Posterior cingulate gyrus (tissue), 11 donors: ENCODE measurements around the gene NPM3.

Source experiments
- DNase-seq, 10 donors: peaks; one replicate each; pipeline versions ENCODE4 v3.0.0 to v3.0.0-alpha.2; 2020 to 2021; ENCODE audit warnings: mixed read lengths in 3 of 10
- intact Hi-C: fragments of 100-400 bp; cut with DNase I; formaldehyde crosslinking; loops from one replicate; pipeline ENCODE4 v1.15.1; 2023

The NPM3 gene

GRCh38 chr10:101782811-101783735, at the start of gene NPM3:
NPM3 (minus strand) TSS chr10:101783446; CDS start chr10:101783390, 56 bp downstream.
- intact Hi-C loops: loop anchor here (10.0 kb wide), 1 partner anchor 568 kb away; no protein-coding TSS in a partner anchor
- DNase-seq: peak; percentile 67 to 98 (median 87)

GRCh38 chr10:101832325-101832771, 49.1 kb upstream of the NPM3 start:
- peak in 1 of 10 donors; percentile 12 for DNase-seq
- intact Hi-C loops: no loop called here

- DNase-seq: peak in 1 of 10 donors; percentile 18
- intact Hi-C loops: no loop called here
Observed at GRCh38 chr10:101831169-101831811, 48.0 kb upstream of the NPM3 start.

- intact Hi-C loops: no loop called here
- DNase-seq: peak; percentile 46 to 95 (median 65)
Observed at GRCh38 chr10:101830322-101831168, 47.3 kb upstream of the NPM3 start.

- intact Hi-C loops: no loop called here
- peak in 2 of 10 donors; percentile 35 to 77 for DNase-seq
Observed at GRCh38 chr10:101829561-101830315, 46.5 kb upstream of the NPM3 start.

- DNase-seq: peak in 2 of 10 donors; percentile 63 to 73
- intact Hi-C loops: no loop called here
Observed at GRCh38 chr10:101828766-101829551, 45.7 kb upstream of the NPM3 start.

GRCh38 chr10:101827919-101828600, 44.8 kb upstream of the NPM3 start:
- intact Hi-C loops: no loop called here
- DNase-seq: peak in 1 of 10 donors; percentile 32

- intact Hi-C loops: no loop called here
- peak in 1 of 10 donors; percentile 43 for DNase-seq
Observed at GRCh38 chr10:101826852-101827434, 43.7 kb upstream of the NPM3 start.

GRCh38 chr10:101824736-101825135, 41.5 kb upstream of the NPM3 start:
- intact Hi-C loops: no loop called here
- no peak for DNase-seq

- intact Hi-C loops: no loop called here
- DNase-seq: peak in 2 of 10 donors; percentile 32 to 84
Observed at GRCh38 chr10:101818872-101819633, 35.8 kb upstream of the NPM3 start.

GRCh38 chr10:101818119-101818871, 35.0 kb upstream of the NPM3 start, which contains the start of gene OGA:
OGA (minus strand) TSS chr10:101818444; CDS start chr10:101818022, 422 bp downstream.
- peak; percentile 93 to 99 (median 97) for DNase-seq
- intact Hi-C loops: no loop called here

- peak in 8 of 10 donors; percentile 41 to 93 (median 54) for DNase-seq
- intact Hi-C loops: no loop called here
Observed at GRCh38 chr10:101817337-101818118, 34.3 kb upstream of the NPM3 start.

- intact Hi-C loops: no loop called here
- DNase-seq: no peak
Observed at GRCh38 chr10:101816913-101817336, 33.7 kb upstream of the NPM3 start.

GRCh38 chr10:101816376-101816775, 33.1 kb upstream of the NPM3 start:
- no peak for DNase-seq
- intact Hi-C loops: no loop called here

- no peak for DNase-seq
- intact Hi-C loops: no loop called here
Observed at GRCh38 chr10:101814466-101815071, 31.3 kb upstream of the NPM3 start.
